ENCODE data around the gene SLC9A6.
"Not testable (repeated sequence)": the region's sequence is repeated elsewhere in the genome, so short reads cannot be mapped to it uniquely, and the experiment has no call there.

SLC9A6 gene

GRCh38 chrX:136063340-136064079, 78.3 kb downstream of the SLC9A6 start:
- peaks cover 16% of the 10 kb centered on the region for H3K4me1 Mint-ChIP-seq (ENCODE audit: low read depth)
- peaks cover 33% of the 10 kb centered on the region for H3K27me3 Mint-ChIP-seq
- no peak for DNase-seq
- H3K4me3 Mint-ChIP-seq, result no peak overlapping the region
- no peaks in the 10 kb centered on the region for H3K36me3 Mint-ChIP-seq (ENCODE audit: low read depth)
- H3K27ac Mint-ChIP-seq, result no peak overlapping the region
- no peaks in the 10 kb centered on the region for H3K9me3 Mint-ChIP-seq

- H3K4me1 Mint-ChIP-seq (ENCODE audit: low read depth), result peaks cover 16% of the 10 kb centered on the region
- DNase-seq, result no peak
- H3K27ac Mint-ChIP-seq, result no peak overlapping the region
- H3K27me3 Mint-ChIP-seq, result peaks cover 34% of the 10 kb centered on the region
- H3K9me3 Mint-ChIP-seq, result no peaks in the 10 kb centered on the region
- H3K4me3 Mint-ChIP-seq, result no peak overlapping the region
- H3K36me3 Mint-ChIP-seq (ENCODE audit: low read depth), result no peaks in the 10 kb centered on the region
These were observed 79.4 kb downstream of the SLC9A6 start for GRCh38 chrX:136064661-136065043.

GRCh38 chrX:136065044-136065671, 79.9 kb downstream of the SLC9A6 start:
- no peak for DNase-seq
- no peaks in the 10 kb centered on the region for H3K9me3 Mint-ChIP-seq
- H3K27me3 Mint-ChIP-seq, result peaks cover 32% of the 10 kb centered on the region
- no peak overlapping the region for H3K4me3 Mint-ChIP-seq
- no peaks in the 10 kb centered on the region for H3K36me3 Mint-ChIP-seq (ENCODE audit: low read depth)
- peaks cover 17% of the 10 kb centered on the region for H3K4me1 Mint-ChIP-seq (ENCODE audit: low read depth)
- H3K27ac Mint-ChIP-seq, result no peak overlapping the region

- no peaks in the 10 kb centered on the region for H3K9me3 Mint-ChIP-seq
- no peak overlapping the region for H3K27ac Mint-ChIP-seq
- H3K4me1 Mint-ChIP-seq (ENCODE audit: low read depth), result peaks cover 25% of the 10 kb centered on the region
These were observed 81.9 kb downstream of the SLC9A6 start for GRCh38 chrX:136067097-136067496.

GRCh38 chrX:136067966-136068365, 82.7 kb downstream of the SLC9A6 start:
- Mint-ChIP-seq H3K4me1 (ENCODE audit: low read depth) (peaks cover 25% of the 10 kb centered on the region), H3K27ac (no peak overlapping the region), H3K36me3 (ENCODE audit: low read depth) (no peaks in the 10 kb centered on the region), H3K27me3 (peaks cover 35% of the 10 kb centered on the region), H3K4me3 (no peak overlapping the region), H3K9me3 (no peaks in the 10 kb centered on the region)
- no peak for DNase-seq

More at GRCh38 chrX:136067097-136067496, 81.9 kb downstream of the SLC9A6 start:
- Mint-ChIP-seq H3K36me3 (ENCODE audit: low read depth) (no peaks in the 10 kb centered on the region), H3K4me3 (no peak overlapping the region), H3K27me3 (peaks cover 32% of the 10 kb centered on the region)
- DNase-seq, result no peak

GRCh38 chrX:136076942-136077341, 91.7 kb downstream of the SLC9A6 start:
- DNase-seq, result no peak
- Mint-ChIP-seq H3K27ac (no peak overlapping the region), H3K4me1 (ENCODE audit: low read depth) (no peaks in the 10 kb centered on the region), H3K36me3 (ENCODE audit: low read depth) (no peaks in the 10 kb centered on the region), H3K4me3 (no peak overlapping the region), H3K9me3 (no peaks in the 10 kb centered on the region), H3K27me3 (peaks cover 28% of the 10 kb centered on the region)

- Mint-ChIP-seq H3K4me1 (ENCODE audit: low read depth) (no peaks in the 10 kb centered on the region), H3K36me3 (ENCODE audit: low read depth) (no peaks in the 10 kb centered on the region), H3K27me3 (peaks cover 31% of the 10 kb centered on the region), H3K4me3 (no peak overlapping the region), H3K9me3 (no peaks in the 10 kb centered on the region), H3K27ac (no peak overlapping the region)
- DNase-seq, result no peak
These were observed 95.5 kb downstream of the SLC9A6 start for GRCh38 chrX:136080766-136081165.

- Mint-ChIP-seq H3K4me1 (ENCODE audit: low read depth) (no peaks in the 10 kb centered on the region), H3K36me3 (ENCODE audit: low read depth) (no peaks in the 10 kb centered on the region), H3K27ac (no peak overlapping the region), H3K9me3 (no peaks in the 10 kb centered on the region), H3K27me3 (peaks cover 23% of the 10 kb centered on the region), H3K4me3 (no peak overlapping the region)
- no peak for DNase-seq
These were observed 101.3 kb downstream of the SLC9A6 start for GRCh38 chrX:136086521-136086920.

- not testable (repeated sequence) for H3K9me3 Mint-ChIP-seq; H3K4me3 Mint-ChIP-seq; H3K27ac Mint-ChIP-seq; H3K36me3 Mint-ChIP-seq (ENCODE audit: low read depth); DNase-seq; H3K4me1 Mint-ChIP-seq (ENCODE audit: low read depth)
- peaks cover 23% of the 10 kb centered on the region for H3K27me3 Mint-ChIP-seq
These were observed 106.7 kb downstream of the SLC9A6 start for GRCh38 chrX:136091898-136092297.

- Mint-ChIP-seq H3K36me3 (ENCODE audit: low read depth) (no peaks in the 10 kb centered on the region), H3K4me1 (ENCODE audit: low read depth) (no peaks in the 10 kb centered on the region), H3K27me3 (peaks cover 17% of the 10 kb centered on the region), H3K27ac (no peak overlapping the region), H3K9me3 (no peaks in the 10 kb centered on the region), H3K4me3 (no peak overlapping the region)
- no peak for DNase-seq
These were observed 109.7 kb downstream of the SLC9A6 start for GRCh38 chrX:136094962-136095361.

Data from activated T-cell treated with anti-CD3 and anti-CD28 coated beads, Interleukin-2, amount 50 U/mL, for 24 hours (primary cell).